ENCODE results near the gene WFS1.

Gene WFS1

DNA sequence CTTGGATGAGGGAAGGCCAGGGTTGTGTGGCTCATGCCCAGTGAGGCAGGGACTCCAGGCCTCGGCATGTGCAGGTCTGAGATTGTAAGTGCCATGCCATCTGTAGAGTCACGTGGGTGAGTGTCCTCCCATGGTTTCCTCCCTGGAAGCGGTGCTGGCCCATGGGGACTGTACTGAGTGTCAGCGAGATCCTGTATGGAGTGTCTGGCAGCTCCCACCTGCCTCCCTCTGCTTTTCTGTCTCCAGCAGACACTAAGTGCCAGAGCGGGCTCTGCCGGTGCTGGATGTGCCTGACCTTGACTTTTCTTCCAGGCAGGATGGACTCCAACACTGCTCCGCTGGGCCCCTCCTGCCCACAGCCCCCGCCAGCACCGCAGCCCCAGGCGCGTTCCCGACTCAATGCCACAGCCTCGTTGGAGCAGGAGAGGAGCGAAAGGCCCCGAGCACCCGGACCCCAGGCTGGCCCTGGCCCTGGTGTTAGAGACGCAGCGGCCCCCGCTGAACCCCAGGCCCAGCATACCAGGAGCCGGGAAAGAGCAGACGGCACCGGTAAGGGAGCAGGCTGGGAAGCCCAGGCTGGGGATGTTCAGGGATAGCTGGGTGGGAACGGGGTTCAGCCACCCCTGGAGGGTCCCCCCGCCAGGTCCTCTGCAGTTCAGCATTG, 7.6 kb downstream of the WFS1 start:
- peak in 1 of 58 donors; percentile 16 for DNase-seq

- no peak for DNase-seq
Observed at GRCh38 chr4:6277935-6278800, 8.5 kb downstream of the WFS1 start.

GRCh38 chr4:6278801-6279197, 9.1 kb downstream of the WFS1 start:
- no peak for DNase-seq

DNA sequence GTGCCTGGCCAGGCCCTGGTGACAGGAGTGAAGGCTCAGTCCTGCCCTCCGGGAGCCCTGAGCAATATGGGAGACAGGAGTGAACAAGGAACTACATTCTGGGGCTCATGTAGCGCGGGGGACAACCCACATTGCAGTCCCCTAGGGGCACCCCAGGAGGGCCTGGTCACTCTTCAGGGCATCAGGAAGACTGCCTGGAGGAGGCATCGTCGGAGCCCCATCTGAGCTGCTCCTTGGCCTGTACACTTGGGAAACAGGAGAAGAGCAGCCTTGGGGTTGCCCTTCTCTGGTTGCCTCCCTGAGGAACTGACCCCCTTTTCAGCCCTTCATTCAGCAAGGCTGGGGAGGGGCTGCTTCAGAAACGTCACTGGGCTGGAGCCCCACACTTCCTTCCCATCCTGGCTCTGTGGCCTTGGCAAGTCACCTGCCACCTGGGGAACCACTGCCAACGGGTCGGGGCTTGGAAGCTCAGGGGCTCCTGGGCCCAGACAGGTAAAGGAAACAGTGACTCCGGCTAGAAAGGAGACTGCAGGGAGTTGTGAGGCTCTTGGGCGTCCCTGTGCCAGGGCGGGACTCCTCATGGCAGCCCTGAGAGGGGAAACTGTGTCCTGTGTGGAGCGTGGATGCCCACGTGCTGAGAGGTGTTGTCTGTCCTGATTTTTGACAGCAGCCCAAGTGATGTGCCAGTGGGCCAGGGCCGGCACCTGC, 10.1 kb downstream of the WFS1 start:
- no peak for DNase-seq

- no peak for DNase-seq
Observed at GRCh38 chr4:6280365-6280996, 10.8 kb downstream of the WFS1 start.

- DNase-seq: peak in 37 of 58 donors; percentile 12 to 80 (median 43)
Observed at GRCh38 chr4:6281436-6282313, 12.0 kb downstream of the WFS1 start.

DNA sequence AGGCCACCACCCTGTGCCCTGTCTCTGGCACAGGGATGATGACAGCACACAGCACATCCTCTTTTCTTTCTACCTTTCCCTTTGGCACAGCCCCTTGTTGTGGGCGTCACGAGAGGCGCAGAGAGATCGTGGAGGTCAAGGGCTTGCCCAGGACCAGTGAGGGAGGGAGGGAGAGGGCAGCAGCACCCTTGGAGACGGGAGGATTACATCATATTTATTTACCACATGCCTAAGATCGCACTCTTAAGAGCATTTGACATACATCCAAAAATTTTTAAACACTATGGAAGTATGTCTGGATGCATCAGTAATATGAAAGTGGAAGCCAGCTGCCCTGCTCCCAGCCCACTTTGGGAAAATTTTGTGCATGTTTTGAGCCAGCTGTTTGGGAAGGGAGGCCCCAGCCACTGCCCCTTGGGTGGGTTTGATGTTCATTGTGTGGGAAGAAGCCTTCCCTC, 12.7 kb downstream of the WFS1 start:
- no peak for DNase-seq

DNA sequence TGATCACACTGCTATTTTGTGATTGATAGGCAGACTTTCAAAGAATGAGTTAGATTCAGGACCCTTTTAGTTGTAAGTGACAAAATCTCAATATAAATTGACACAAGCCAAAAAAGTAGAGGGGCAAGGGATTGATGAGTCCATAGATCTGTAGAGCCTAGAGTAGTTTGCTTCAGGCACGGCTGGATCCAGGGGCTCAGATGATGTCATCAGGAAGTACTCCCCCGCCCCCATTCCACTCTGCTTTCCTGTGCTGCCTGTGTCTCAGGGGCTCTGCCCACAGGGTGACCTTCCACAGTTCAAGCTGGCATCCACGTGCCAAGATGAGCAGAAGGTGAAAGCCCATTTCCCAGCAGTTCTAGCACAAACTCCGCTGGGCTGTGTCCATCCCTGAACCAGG, 13.6 kb downstream of the WFS1 start:
- DNase-seq: no peak

- DNase-seq: no peak
Observed at GRCh38 chr4:6287017-6287788, 17.6 kb downstream of the WFS1 start.

DNA sequence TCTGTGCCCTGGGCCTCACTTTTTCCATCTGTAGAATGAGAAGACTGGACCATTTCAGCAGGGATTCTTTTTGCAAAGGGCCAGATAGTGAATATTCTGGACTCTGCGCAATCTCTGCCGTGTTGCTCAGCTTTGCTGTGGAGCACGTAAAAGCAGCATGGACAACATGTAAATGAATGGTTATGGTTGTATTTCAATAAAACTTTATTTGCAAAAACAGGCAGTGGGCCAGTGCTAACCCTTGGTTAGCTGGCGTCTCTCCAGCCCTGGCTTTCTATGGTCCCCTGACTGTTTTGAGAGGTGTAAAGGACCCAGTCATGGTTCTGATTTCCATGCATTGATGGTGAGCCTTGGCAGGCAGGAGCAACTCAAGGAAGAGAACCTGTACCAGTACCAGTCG, 18.7 kb downstream of the WFS1 start:
- DNase-seq: no peak

GRCh38 chr4:6288871-6289270, 19.2 kb downstream of the WFS1 start:
- DNase-seq: no peak

DNA sequence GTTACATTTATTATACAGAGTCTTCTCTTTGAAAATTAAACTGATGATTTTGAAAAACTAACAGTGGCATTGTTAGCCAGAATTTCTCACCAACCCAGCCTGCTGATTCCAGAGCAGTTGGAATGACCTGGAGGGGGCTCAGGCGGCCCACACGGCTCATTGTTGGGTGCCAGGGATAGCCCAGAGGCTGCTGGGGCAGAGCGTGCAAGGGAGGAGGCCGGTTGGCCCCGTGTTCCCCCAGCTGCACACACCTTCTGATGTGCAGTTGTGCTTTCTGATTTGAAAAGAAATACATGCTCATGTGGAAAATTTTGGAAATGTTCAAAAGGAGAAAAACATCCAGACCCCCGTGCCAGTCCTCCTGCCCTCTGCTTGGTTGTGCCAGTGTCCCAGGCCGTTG, 20.6 kb downstream of the WFS1 start:
- DNase-seq: no peak

- no peak for DNase-seq
Observed at GRCh38 chr4:6290769-6291547, 21.3 kb downstream of the WFS1 start.

- no peak for DNase-seq
Observed at GRCh38 chr4:6291784-6292297, 22.2 kb downstream of the WFS1 start.

- no peak for DNase-seq
Observed at GRCh38 chr4:6292376-6293096, 22.9 kb downstream of the WFS1 start.

- DNase-seq: no peak
Observed at GRCh38 chr4:6293097-6293445, 23.4 kb downstream of the WFS1 start.

GRCh38 chr4:6293661-6294060, 24.0 kb downstream of the WFS1 start:
- DNase-seq: no peak

All from anterior cingulate cortex (tissue), 58 donors.